ENCODE results near the gene SARM1. TPM values are rescaled to one million over a fixed set of nuclear protein-coding genes. Genes with fewer than 3 reads are reported as not detected.

SARM1 gene
- total and polyA plus RNA-seq, 8 donors = 14.2 to 22.1 (median 17.3) TPM

- FAIRE-seq = no peak
- peaks cover 0 to 33% (median 23%) of the 10 kb centered on the region in 3 donors for H3K36me3 ChIP-seq
Measured at GRCh38 chr17:28386391-28386790, 14.9 kb downstream of the SARM1 start.

GRCh38 chr17:28388106-28388505, 16.6 kb downstream of the SARM1 start:
- no peak for TF ChIP-seq CTCF (IDR thresholded peaks at IDR 0.05)
- intact Hi-C loops (cut with DNase I) = no loop called here
- H3K27me3 ChIP-seq = no peaks in the 10 kb centered on the region
- 94 to 97% methylated on average over 11 of the region's 11 CpGs for WGBS, 2 donors
- ATAC-seq (no peak), DNase-seq (no peak), FAIRE-seq (no peak)
- H3K4me3 ChIP-seq = no peak overlapping the region
- H3K9me3 ChIP-seq = no peaks in the 10 kb centered on the region
- H3K27ac ChIP-seq = no peak overlapping the region
- H3K36me3 ChIP-seq = peaks cover 0 to 45% (median 27%) of the 10 kb centered on the region in 3 donors
- peaks cover 0 to 7% (median 0%) of the 10 kb centered on the region in 3 donors for H3K4me1 ChIP-seq

More at GRCh38 chr17:28386391-28386790, 14.9 kb downstream of the SARM1 start:
- Histone ChIP-seq H3K27me3 (no peaks in the 10 kb centered on the region), H3K4me1 (peaks cover 0 to 7% (median 0%) of the 10 kb centered on the region in 3 donors), H3K9me3 (no peaks in the 10 kb centered on the region), H3K4me3 (no peak overlapping the region), H3K27ac (no peak overlapping the region)
- no peak for ATAC-seq
- intact Hi-C loops (cut with DNase I) = no loop called here
- no peak for DNase-seq
- TF ChIP-seq CTCF (IDR thresholded peaks at IDR 0.05) = no peak

GRCh38 chr17:28390141-28390540, 18.6 kb downstream of the SARM1 start:
- 92% methylated on average over 1 of the region's 1 CpG for WGBS, 2 donors
- FAIRE-seq = no peak
- intact Hi-C loops (cut with DNase I) = no loop called here
- H3K4me3 ChIP-seq = no peak overlapping the region
- no peaks in the 10 kb centered on the region for H3K27me3 ChIP-seq
- no peaks in the 10 kb centered on the region for H3K9me3 ChIP-seq
- no peak overlapping the region for H3K27ac ChIP-seq
- ATAC-seq = no peak
- H3K4me1 ChIP-seq = peaks cover 0 to 4% (median 0%) of the 10 kb centered on the region in 3 donors
- no peak for TF ChIP-seq CTCF (IDR thresholded peaks at IDR 0.05)
- peaks cover 0 to 52% (median 35%) of the 10 kb centered on the region in 3 donors for H3K36me3 ChIP-seq
- DNase-seq = no peak

GRCh38 chr17:28390563-28390962, 19.1 kb downstream of the SARM1 start:
- no peak overlapping the region for H3K4me3 ChIP-seq
- ATAC-seq = no peak
- intact Hi-C loops (cut with DNase I) = no loop called here
- H3K9me3 ChIP-seq = no peaks in the 10 kb centered on the region
- peaks cover 0 to 56% (median 37%) of the 10 kb centered on the region in 3 donors for H3K36me3 ChIP-seq
- no peak for TF ChIP-seq CTCF (IDR thresholded peaks at IDR 0.05)
- WGBS, 2 donors = 95 to 96% methylated on average over 2 of the region's 2 CpGs
- FAIRE-seq = no peak
- no peak overlapping the region for H3K27ac ChIP-seq
- peaks cover 0 to 4% (median 0%) of the 10 kb centered on the region in 3 donors for H3K4me1 ChIP-seq
- no peak for DNase-seq
- H3K27me3 ChIP-seq = no peaks in the 10 kb centered on the region

GRCh38 chr17:28390984-28391383, 19.5 kb downstream of the SARM1 start:
- Histone ChIP-seq H3K4me3 (no peak overlapping the region), H3K27me3 (no peaks in the 10 kb centered on the region), H3K4me1 (peaks cover 0 to 4% (median 0%) of the 10 kb centered on the region in 3 donors), H3K27ac (no peak overlapping the region), H3K36me3 (peaks cover 0 to 60% (median 41%) of the 10 kb centered on the region in 3 donors), H3K9me3 (no peaks in the 10 kb centered on the region)
- intact Hi-C loops (cut with DNase I) = no loop called here
- no peak for TF ChIP-seq CTCF (IDR thresholded peaks at IDR 0.05)
- FAIRE-seq = no peak
- no peak for ATAC-seq
- no peak for DNase-seq
- 93 to 98% methylated on average over 1 of the region's 1 CpG for WGBS, 2 donors

Measured in pancreas (tissue), 10 donors.